Activated CD4-positive, alpha-beta T cell treated with anti-CD3 and anti-CD28 coated beads, Interleukin-2, amount 10 ng/mL, durations not matched to agents 7 days and 5 days (primary cell): ENCODE measurements around the gene SLC38A5. TPM values are rescaled to one million over a fixed set of nuclear protein-coding genes. Genes with fewer than 3 reads are reported as not detected.

Experiments used
- total RNA-seq, 2 experiments: library from RNA; stranded (reverse); gene quantifications; one replicate each; pipeline ENCODE4 v1.2.3, GENCODE V29; 2021

SLC38A5 gene
- total RNA-seq, 2 experiments from 2014 or later: 78.3 to 78.9 TPM

Other genes with a start within 250 kb of the SLC38A5 start
- gene SSX1, start 214.9 kb downstream of the SLC38A5 start, total RNA-seq: not detected
- gene SSX3, start 113.6 kb downstream of the SLC38A5 start, total RNA-seq: not detected
- not detected for gene SSX4, start 86.7 kb downstream of the SLC38A5 start, total RNA-seq
- gene SSX4B, start 58.3 kb downstream of the SLC38A5 start, total RNA-seq: not detected
- gene FTSJ1, start 5.9 kb upstream of the SLC38A5 start, total RNA-seq: 10 to 100 TPM; 59.5 to 60.2 TPM
- gene PORCN, start 38.7 kb upstream of the SLC38A5 start, total RNA-seq: 10 to 100 TPM; 12.5 to 13.3 TPM
- 100 to 1,000 TPM; 246 to 251 TPM for gene EBP, start 51.5 kb upstream of the SLC38A5 start, total RNA-seq
- 10 to 100 TPM; 19.5 to 20.4 TPM for gene TBC1D25, start 69.5 kb upstream of the SLC38A5 start, total RNA-seq
- 100 to 1,000 TPM; 270 to 289 TPM for gene RBM3, start 104.2 kb upstream of the SLC38A5 start, total RNA-seq
- 10 to 100 TPM; 37.8 to 44.5 TPM for gene WDR13, start 127.2 kb upstream of the SLC38A5 start, total RNA-seq
- 100 to 1,000 TPM; 165 to 177 TPM for gene WAS, start 213.5 kb upstream of the SLC38A5 start, total RNA-seq
- 10 to 100 TPM; 33.4 to 33.6 TPM for gene SUV39H1, start 226.5 kb upstream of the SLC38A5 start, total RNA-seq